ENCODE data around the gene EYA4.

DNA sequence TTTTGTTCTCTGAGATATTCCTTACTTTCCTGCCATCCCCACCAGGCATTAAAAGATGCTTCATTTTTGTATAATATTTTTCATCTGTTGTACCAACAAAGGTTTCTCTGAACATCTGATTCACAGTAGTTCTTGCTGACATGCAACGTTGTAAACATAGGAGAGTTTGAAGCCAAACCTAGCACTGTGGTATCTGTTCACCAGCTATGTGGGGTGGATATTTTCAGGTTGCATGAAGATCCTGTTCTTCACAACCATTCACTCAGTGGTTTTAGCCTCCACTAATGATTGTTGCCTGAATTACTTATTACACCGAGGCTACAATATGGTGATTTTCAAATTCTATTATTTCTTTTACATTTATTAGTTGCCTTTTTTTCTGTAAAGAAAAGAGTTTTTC lies 56.5 kb downstream of the EYA4 start:
- TF ChIP-seq, protein P1, sequence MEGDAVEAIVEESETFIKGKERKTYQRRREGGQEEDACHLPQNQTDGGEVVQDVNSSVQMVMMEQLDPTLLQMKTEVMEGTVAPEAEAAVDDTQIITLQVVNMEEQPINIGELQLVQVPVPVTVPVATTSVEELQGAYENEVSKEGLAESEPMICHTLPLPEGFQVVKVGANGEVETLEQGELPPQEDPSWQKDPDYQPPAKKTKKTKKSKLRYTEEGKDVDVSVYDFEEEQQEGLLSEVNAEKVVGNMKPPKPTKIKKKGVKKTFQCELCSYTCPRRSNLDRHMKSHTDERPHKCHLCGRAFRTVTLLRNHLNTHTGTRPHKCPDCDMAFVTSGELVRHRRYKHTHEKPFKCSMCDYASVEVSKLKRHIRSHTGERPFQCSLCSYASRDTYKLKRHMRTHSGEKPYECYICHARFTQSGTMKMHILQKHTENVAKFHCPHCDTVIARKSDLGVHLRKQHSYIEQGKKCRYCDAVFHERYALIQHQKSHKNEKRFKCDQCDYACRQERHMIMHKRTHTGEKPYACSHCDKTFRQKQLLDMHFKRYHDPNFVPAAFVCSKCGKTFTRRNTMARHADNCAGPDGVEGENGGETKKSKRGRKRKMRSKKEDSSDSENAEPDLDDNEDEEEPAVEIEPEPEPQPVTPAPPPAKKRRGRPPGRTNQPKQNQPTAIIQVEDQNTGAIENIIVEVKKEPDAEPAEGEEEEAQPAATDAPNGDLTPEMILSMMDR (IDR thresholded peaks at IDR 0.05; ENCODE audit: insufficient read depth, low read length, poor library complexity, severe bottlenecking): no peak
- TF ChIP-seq EZH2phosphoT487 (conservative IDR thresholded peaks at IDR 0.05; ENCODE audit: low read length): no peak

All from SU-DHL-6 (cell line).